GM10266 (cell line): Measurements from ENCODE around the gene GADD45GIP1.
"Not testable (repeated sequence)": the region's sequence is repeated elsewhere in the genome, so short reads cannot be mapped to it uniquely, and the experiment has no call there.

Experiments used
- DNase-seq: peaks from one replicate; pipeline ENCODE4 v3.0.0; 2012; ENCODE audit errors: extremely low spot score
- TF ChIP-seq, protein P1 (sequence below): IDR thresholded peaks from 2 replicates; pipeline ENCODE4 v1.5.1; 2012; ENCODE audit warnings: mild to moderate bottlenecking, low read depth; ENCODE audit not compliant: control insufficient read depth, insufficient read depth; ENCODE audit errors: missing control alignments

GADD45GIP1 gene

DNA sequence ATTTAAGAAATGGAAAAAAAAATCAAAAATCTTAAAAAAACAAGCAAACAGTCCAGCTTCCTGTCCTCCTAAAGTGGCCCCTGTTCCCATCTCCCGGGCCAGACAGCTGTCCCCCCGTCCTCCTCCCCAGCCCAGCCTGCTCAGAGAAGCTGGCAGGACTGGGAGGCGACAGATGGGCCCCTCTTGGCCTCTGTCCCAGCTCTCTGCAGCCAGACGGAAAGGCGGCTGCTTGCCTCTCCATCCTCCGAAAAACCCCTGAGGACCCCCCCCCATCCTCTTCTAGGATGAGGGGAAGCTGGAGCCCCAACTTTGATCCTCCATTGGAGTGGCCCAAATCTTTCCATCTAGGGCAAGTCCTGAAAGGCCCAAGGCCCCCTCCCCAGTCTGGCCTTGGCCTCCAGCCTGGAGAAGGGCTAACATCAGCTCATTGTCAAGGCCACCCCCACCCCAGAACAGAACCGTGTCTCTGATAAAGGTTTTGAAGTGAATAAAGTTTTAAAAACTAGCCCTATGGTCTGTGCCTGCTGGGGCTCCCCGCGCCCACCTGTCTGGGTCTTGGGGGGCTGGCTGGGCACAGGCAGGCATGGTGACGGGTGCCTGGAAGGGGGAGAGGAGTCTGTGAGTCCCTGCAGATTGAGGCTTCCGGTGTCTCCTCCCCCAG is 3.8 kb downstream of the GADD45GIP1 start:
- TF ChIP-seq, protein P1, sequence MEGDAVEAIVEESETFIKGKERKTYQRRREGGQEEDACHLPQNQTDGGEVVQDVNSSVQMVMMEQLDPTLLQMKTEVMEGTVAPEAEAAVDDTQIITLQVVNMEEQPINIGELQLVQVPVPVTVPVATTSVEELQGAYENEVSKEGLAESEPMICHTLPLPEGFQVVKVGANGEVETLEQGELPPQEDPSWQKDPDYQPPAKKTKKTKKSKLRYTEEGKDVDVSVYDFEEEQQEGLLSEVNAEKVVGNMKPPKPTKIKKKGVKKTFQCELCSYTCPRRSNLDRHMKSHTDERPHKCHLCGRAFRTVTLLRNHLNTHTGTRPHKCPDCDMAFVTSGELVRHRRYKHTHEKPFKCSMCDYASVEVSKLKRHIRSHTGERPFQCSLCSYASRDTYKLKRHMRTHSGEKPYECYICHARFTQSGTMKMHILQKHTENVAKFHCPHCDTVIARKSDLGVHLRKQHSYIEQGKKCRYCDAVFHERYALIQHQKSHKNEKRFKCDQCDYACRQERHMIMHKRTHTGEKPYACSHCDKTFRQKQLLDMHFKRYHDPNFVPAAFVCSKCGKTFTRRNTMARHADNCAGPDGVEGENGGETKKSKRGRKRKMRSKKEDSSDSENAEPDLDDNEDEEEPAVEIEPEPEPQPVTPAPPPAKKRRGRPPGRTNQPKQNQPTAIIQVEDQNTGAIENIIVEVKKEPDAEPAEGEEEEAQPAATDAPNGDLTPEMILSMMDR = no peak
- DNase-seq = no peak

GRCh38 chr19:12952488-12953137 is 4.4 kb downstream of the GADD45GIP1 start:
- TF ChIP-seq, protein P1 = no peak
- DNase-seq = no peak

DNA sequence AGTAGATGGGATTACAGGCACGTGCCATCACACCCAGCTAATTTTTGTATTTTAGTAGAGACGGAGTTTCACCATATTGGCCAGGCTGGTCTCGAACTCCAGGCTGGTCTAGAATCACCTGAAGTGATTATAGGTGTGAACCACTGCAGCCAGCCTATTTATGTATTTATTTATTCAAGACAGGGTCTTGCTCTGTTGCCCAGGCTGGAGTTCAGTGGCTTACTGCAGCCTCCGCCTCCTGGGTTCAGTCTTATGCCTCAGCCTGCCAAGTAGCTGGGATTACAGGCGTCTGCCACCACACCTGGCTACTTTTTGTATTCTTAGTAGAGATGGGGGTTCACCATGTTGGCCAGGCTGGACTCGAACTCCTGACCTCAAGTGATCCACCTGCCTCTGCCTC is 5.0 kb downstream of the GADD45GIP1 start:
- DNase-seq = not testable (repeated sequence)

DNA sequence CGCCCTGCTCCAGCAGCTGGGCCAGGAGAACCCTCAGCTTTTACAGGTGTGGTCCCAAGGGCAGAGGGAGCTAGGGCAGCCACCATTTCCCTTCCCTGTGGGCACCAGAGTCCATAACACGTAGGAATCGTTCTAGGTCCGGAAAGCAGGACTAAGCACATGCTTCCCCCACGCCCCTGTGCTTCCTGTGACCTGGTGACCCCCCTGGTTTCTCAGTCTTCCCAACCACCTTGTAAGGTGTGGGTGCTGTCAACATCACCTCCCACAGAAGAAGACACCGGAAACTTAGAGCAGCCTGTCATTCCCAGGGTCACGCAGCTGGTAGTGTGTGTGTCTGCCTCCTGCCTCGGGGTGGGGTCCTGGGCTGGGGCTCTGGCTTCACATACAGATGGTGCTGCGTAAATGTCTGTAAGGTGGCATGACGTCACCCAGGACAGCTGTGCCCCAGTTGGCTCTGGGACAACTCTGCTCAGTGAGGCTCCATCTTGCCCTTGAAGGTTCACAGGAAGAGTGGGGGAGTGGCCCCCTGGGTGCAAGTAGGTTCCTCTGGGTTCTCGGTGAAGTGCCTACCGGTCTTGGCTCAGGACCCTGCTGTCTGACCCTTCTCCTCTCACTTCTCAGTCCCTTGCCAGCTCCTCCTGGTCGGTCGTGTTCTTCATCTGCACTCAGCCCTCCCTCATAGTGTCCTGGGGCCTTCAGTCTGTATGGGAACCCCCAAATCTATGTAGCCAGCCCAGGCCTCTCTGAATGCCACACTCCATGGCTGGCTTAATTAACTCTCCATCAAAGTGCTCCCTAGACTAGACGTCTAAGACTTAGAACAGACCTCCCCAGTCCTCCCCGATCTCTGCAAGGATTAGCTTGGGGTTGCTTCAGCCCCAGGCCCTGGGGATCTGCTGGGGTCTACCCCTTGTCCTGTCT is 7.4 kb downstream of the GADD45GIP1 start:
- TF ChIP-seq, protein P1 = no peak
- no peak for DNase-seq

DNA sequence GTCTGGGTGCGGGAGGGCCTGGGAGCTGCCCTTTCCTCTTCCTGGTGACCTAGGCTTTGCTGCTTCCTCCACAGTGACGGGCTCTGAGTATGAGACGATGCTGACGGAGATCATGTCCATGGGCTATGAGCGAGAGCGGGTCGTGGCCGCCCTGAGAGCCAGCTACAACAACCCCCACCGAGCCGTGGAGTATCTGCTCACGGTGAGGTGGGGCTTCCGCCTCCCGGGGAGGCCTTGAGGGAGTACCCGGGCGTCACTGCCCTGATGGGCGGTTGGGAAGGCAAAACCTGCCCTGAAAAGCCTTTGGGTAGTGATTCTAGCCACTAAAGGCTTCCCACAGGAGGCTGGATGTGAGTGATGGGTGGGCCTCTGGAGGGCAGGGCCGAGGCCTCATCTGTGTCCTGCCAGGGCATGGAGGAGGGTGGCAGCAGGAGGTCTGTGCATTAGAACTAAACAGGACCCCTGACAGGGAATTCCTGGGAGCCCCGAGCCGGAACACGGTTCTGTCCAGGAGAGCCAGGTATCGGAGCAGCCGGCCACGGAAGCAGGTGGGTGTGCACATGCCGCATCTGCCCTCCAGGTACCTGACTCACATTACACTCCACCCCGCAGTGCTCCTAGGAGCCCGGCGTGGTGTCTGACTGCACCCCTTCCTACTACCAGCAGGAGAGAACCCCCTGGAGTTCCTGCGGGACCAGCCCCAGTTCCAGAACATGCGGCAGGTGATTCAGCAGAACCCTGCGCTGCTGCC is 8.2 kb downstream of the GADD45GIP1 start:
- TF ChIP-seq, protein P1 = no peak
- no peak for DNase-seq

DNA sequence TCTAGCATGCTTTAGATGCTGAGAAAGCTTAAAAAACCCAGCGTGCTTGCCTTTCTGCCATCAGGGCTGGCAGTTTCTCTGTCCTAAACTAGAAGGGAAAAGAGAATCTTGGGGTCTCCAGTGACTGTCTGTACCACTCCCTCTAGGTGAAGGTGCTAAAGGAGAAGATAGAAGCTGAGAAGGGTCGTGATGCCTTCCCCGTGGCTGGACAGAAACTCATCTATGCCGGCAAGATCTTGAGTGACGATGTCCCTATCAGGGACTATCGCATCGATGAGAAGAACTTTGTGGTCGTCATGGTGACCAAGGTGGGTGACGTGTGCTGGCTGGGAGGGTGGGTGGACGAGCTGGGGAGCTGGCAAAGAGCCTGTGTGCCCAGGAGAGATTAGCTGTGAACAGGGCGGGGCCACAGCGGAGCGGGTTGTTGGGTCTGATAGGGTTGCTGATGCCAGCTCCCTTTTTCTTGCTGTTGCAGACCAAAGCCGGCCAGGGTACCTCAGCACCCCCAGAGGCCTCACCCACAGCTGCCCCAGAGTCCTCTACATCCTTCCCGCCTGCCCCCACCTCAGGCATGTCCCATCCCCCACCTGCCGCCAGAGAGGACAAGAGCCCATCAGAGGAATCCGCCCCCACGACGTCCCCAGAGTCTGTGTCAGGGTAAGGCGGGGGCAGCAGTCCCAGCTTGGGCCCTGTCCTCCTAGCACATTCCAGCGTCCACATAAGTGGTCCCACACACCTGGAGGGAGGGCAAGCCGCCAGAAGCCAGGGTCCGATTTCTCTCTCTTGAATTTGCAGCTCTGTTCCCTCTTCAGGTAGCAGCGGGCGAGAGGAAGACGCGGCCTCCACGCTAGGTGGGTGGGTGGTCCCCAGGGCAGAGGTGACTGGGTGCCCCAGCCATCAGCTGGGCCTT is 9.1 kb downstream of the GADD45GIP1 start:
- TF ChIP-seq, protein P1 = no peak

More for the DNA sequence above, 9.1 kb downstream of the GADD45GIP1 start:
- no peak for DNase-seq
